ENCODE data around the gene HTR3E. TPM values are rescaled to one million over a fixed set of nuclear protein-coding genes. Genes with fewer than 3 reads are reported as not detected.
A peak's percentile ranks its signal among the peaks of the same experiment; 100 is the strongest.
"Not testable (repeated sequence)": the region's sequence is repeated elsewhere in the genome, so short reads cannot be mapped to it uniquely, and the experiment has no call there.

HTR3E gene
- total RNA-seq, 1 donor from 2014 or later: not detected

DNA sequence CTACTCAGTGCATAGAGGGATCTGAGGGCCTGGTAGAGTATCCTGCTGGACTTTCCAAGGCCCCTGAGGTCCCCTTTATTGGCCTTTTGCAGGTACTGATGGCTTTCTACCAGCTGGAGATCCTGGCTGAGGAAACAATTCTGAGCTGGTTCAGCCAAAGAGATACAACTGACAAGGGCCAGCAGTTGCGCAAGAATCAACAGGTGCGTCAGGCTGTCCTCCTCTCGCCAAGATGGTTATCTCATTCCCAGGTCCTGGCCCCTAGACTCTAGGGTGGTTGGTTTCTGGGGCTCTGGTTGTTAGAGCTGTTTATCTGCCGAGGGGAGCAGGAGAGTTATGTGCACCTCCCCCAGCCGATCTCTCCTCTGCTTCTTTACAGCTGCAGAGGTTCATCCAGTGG is 47.6 kb downstream of the HTR3E start:
- Histone ChIP-seq H3K36me3 (peaks cover 6 to 68% of the 10 kb centered on the region in 2 donors), H3K27ac (no peak overlapping the region), H3K4me1 (peaks cover 10% of the 10 kb centered on the region), H3K9me3 (no peaks in the 10 kb centered on the region), H3K27me3 (no peaks in the 10 kb centered on the region), H3K4me3 (no peak overlapping the region)
- TF ChIP-seq POLR2A (IDR thresholded peaks at IDR 0.05): no peak
- TF ChIP-seq, protein P1, sequence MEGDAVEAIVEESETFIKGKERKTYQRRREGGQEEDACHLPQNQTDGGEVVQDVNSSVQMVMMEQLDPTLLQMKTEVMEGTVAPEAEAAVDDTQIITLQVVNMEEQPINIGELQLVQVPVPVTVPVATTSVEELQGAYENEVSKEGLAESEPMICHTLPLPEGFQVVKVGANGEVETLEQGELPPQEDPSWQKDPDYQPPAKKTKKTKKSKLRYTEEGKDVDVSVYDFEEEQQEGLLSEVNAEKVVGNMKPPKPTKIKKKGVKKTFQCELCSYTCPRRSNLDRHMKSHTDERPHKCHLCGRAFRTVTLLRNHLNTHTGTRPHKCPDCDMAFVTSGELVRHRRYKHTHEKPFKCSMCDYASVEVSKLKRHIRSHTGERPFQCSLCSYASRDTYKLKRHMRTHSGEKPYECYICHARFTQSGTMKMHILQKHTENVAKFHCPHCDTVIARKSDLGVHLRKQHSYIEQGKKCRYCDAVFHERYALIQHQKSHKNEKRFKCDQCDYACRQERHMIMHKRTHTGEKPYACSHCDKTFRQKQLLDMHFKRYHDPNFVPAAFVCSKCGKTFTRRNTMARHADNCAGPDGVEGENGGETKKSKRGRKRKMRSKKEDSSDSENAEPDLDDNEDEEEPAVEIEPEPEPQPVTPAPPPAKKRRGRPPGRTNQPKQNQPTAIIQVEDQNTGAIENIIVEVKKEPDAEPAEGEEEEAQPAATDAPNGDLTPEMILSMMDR (IDR thresholded peaks at IDR 0.05): no peak
- DNase-seq (ENCODE audit: extremely low spot score in 2 of 2): no peak
- intact Hi-C loops (cut with DNase I): no loop called here

DNA sequence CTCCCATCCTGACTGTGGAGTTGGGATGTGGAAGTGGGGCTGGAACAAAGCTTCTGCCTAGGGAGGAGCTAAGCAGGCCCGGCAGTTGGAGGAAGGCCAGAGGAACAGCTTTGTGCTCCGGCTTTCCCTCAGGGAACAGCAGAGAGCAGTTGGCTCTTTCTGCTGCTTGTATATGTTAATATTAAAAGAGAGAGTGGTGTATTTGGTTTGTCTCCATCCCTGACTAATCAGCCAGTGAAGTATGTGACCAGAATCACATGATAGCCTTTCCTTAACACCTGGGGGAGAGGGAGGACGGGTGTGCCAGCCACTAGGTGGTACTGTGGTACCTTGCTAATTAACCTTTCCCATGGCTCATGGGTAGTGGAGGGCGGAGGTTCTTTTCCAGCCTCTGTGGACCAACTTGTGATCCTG is 48.3 kb downstream of the HTR3E start:
- TF ChIP-seq, protein P1 (IDR thresholded peaks at IDR 0.05): peak in 1 of 3 experiments; percentile 24
- no peak for TF ChIP-seq POLR2A (IDR thresholded peaks at IDR 0.05)
- no peak for TF ChIP-seq POLR2AphosphoS5 (IDR thresholded peaks at IDR 0.05; ENCODE audit: insufficient read depth in 1 of 2, low read depth in 1 of 2)
- Histone ChIP-seq H3K27me3 (no peaks in the 10 kb centered on the region), H3K27ac (no peak overlapping the region), H3K4me1 (peaks cover 10% of the 10 kb centered on the region), H3K9me3 (no peaks in the 10 kb centered on the region), H3K4me3 (no peak overlapping the region), H3K36me3 (peaks cover 6 to 62% of the 10 kb centered on the region in 2 donors)
- no peak for DNase-seq (ENCODE audit: extremely low spot score in 2 of 2)
- intact Hi-C loops (cut with DNase I): no loop called here

DNA sequence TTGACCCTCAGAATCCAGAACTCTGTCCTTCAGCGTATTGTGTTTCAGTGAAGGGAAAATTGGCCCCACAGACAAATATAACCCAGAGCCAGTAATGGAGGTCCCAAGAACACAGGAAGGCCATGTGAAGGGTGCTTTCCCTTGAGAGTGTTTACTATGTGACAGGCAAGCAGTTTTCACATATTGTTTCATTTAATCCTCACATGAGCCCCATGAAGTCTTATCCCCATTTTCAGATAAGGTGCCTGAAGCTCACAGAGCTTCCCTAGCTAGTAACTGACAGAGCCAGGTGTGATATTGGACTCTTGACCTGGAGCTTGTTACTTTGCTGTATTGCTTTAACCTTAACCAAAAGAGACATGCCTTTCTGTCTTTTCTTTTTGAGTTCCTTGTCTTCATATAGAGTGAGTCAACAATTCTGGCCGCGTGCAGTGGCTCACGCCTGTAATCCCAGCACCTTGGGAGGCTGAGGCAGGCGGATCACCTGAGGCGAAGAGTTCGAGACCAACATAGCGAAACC is 48.9 kb downstream of the HTR3E start:
- Histone ChIP-seq H3K4me1 (peaks cover 10% of the 10 kb centered on the region), H3K9me3 (no peaks in the 10 kb centered on the region), H3K27me3 (no peaks in the 10 kb centered on the region), H3K4me3 (no peak overlapping the region), H3K36me3 (peaks cover 6 to 55% of the 10 kb centered on the region in 2 donors), H3K27ac (no peak overlapping the region)
- no peak for DNase-seq (ENCODE audit: extremely low spot score in 2 of 2)
- intact Hi-C loops (cut with DNase I): no loop called here
- TF ChIP-seq POLR2AphosphoS5 (IDR thresholded peaks at IDR 0.05; ENCODE audit: insufficient read depth in 1 of 2, low read depth in 1 of 2): no peak
- TF ChIP-seq, protein P1 (IDR thresholded peaks at IDR 0.05): no peak
- no peak for TF ChIP-seq POLR2A (IDR thresholded peaks at IDR 0.05)

DNA sequence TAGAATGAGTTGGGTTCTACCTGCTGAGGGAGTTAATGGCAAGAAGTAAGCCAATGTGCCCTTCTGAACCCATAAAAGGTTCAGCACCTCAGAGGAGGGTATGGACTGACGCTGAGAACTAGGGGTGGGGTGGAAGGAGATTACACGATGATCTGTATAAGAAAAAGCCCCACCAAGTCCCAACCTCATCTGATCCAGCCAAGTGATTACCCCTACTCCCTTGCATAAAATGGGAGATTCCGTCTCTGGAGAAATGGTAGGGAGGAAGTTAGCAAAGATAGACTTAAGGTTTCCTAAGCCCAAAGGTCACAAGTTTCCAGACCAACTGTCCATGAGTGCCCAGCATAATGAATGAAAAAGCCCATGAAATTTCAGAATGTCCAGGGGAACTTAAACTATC is 51.2 kb downstream of the HTR3E start:
- Histone ChIP-seq H3K27me3 (no peaks in the 10 kb centered on the region), H3K9me3 (no peaks in the 10 kb centered on the region), H3K27ac (no peak overlapping the region), H3K36me3 (peaks cover 6 to 34% of the 10 kb centered on the region in 2 donors), H3K4me1 (peaks cover 10% of the 10 kb centered on the region), H3K4me3 (no peak overlapping the region)
- intact Hi-C loops (cut with DNase I): no loop called here
- no peak for DNase-seq (ENCODE audit: extremely low spot score in 2 of 2)
- TF ChIP-seq, protein P1 (IDR thresholded peaks at IDR 0.05): no peak
- no peak for TF ChIP-seq POLR2A (IDR thresholded peaks at IDR 0.05)

DNA sequence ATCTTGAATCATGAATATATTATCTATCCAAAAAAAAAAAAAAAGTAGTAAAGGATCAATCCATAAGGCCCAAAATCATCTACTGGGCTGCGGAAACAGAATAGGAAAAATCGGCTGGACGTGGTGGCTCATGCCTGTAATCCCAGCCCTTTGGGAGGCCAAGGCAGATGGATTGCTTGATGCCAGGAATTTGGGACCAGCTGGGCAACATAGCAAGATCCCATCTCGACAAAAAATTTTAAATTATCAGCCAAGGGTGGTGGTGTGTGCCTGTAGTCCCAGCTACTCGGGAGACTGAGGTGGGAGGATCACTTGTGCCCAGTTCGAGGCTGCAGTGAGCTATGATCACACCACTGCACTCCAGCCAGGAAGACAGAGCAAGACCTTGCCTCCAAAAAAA is 52.3 kb downstream of the HTR3E start:
- Histone ChIP-seq H3K4me1 (peaks cover 19% of the 10 kb centered on the region), H3K9me3 (no peaks in the 10 kb centered on the region), H3K36me3 (peaks cover 0 to 24% of the 10 kb centered on the region in 2 donors), H3K27me3 (no peaks in the 10 kb centered on the region), H3K4me3 (no peak overlapping the region), H3K27ac (no peak overlapping the region)
- no peak for DNase-seq (ENCODE audit: extremely low spot score in 2 of 2)
- no peak for TF ChIP-seq POLR2A (IDR thresholded peaks at IDR 0.05)
- TF ChIP-seq POLR2AphosphoS5 (IDR thresholded peaks at IDR 0.05; ENCODE audit: insufficient read depth in 1 of 2, low read depth in 1 of 2): no peak
- TF ChIP-seq, protein P1 (IDR thresholded peaks at IDR 0.05): no peak
- intact Hi-C loops (cut with DNase I): no loop called here

DNA sequence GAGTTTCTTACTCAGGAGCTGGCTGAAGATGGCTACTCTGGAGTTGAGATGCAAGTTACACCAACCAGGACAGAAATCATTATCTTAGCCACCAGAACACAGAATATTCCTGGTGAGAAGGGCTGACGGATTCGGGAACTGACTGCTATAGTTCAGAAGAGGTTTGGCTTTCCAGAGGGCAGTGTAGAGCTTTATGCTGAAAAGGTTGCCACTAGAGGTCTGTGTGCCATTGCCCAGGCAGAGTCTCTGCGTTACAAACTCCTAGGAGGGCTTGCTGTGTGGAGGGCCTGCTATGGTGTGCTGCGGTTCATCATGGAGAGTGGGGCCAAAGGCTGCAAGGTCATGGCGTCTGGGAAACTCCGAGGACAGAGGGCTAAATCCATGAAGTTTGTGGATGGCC is 52.9 kb downstream of the HTR3E start:
- H3K27ac ChIP-seq; H3K9me3 ChIP-seq; intact Hi-C loops (cut with DNase I); H3K27me3 ChIP-seq; DNase-seq (ENCODE audit: extremely low spot score in 2 of 2); H3K4me3 ChIP-seq: not testable (repeated sequence)
- Histone ChIP-seq H3K4me1 (peaks cover 19% of the 10 kb centered on the region), H3K36me3 (peaks cover 0 to 17% of the 10 kb centered on the region in 2 donors)

Data from vagina (tissue), 2 donors.